ENCODE measurements around the gene TNRC18. TPM values are rescaled to one million over a fixed set of nuclear protein-coding genes. Genes with fewer than 3 reads are reported as not detected.
"Not testable (repeated sequence)": the region's sequence is repeated elsewhere in the genome, so short reads cannot be mapped to it uniquely, and the experiment has no call there.

Gene TNRC18
- total and polyA plus RNA-seq, 2 donors (not counting 3 experiments of a cell fraction or from before 2014, with no cell fraction given), result 14.8 to 64.6 TPM

DNA sequence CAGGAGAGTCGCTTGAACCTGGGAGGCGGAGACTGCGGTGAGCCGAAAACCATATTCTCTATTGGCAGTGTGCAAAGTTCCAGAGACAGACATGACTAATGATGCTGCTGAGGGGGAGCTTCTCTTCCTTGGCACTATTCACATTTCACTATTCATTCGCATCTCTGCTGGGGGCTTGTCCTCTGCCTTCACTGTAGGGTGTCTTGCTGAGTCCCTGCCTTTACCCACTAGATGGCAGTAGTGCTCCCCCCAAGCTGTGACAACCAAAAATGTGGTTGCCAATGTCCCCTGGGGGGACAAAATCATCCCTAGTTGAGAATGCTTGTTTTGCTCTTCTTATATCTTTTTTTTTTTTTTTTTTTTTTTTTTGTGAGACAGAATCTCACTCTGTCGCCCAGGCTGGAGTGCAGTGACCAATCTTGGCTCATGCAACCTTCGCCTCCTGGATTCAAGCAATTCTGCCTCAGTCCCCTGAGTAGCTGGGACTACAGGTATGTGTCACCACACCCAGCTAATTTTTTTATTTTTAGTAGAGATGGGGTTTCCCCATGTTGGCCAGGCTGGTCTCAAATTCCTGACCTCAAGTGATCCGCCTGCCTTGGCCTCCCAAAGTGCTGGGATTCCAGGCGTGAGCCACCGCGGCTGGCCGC lies 57.5 kb downstream of the TNRC18 start:
- H3K4me2 ChIP-seq (ENCODE audit: insufficient read depth, low read length); dilution Hi-C loops (cut with MboI; ENCODE audit: extremely low pct_ligation_motif_present, low sequenced_read_pairs); H3K4me1 ChIP-seq (ENCODE audit: control insufficient read depth, extremely low read depth, insufficient read depth, low read length); H3K27ac ChIP-seq (ENCODE audit: insufficient read depth, low read depth, low read length); H3K27me3 ChIP-seq (ENCODE audit: control insufficient read depth in 2 of 2, insufficient read depth in 2 of 2, low read length in 2 of 2); H2AFZ ChIP-seq (ENCODE audit: low read depth, low read length); H4K20me1 ChIP-seq (replicated peaks; ENCODE audit: control insufficient read depth, extremely low read depth, insufficient read depth, low read length); H3K9me3 ChIP-seq (replicated peaks; ENCODE audit: control insufficient read depth, insufficient read depth, low read length); H3K9me1 ChIP-seq (replicated peaks; ENCODE audit: control insufficient read depth, extremely low read depth, insufficient read depth, low read length); H3K9ac ChIP-seq (replicated peaks; ENCODE audit: extremely low read depth, insufficient read depth, low read length); H3K4me3 ChIP-seq (replicated peaks in 1 of 3; ENCODE audit: insufficient read depth in 1 of 3, low read depth in 1 of 3, low read length in 3 of 3); BruUV-seq (replicated peaks): not testable (repeated sequence)
- intact Hi-C loops (cut with micrococcal nuclease), result loop anchor here (1.0 to 2.0 kb wide), 3 partner anchors 59 to 126 kb away; no protein-coding TSS in a partner anchor
- ChIA-PET CTCF (interaction anchor here (0.6 to 3.8 kb wide), 29 partner anchors 9 to 314 kb away, joined by 3 to 46 read pairs (median 5); partner anchors contain the start of gene TNRC18), POLR2A (interaction anchor here (0.6 kb wide), 1 partner anchor 34 kb away, joined by 3 read pairs; no protein-coding TSS in a partner anchor)
- FAIRE-seq, result peak; percentile 86
- DNase-seq (ENCODE audit: low read depth, low spot score), result peak; percentile 61
- Histone ChIP-seq H3K79me2 (ENCODE audit: control insufficient read depth, insufficient read depth, low read length) (peaks cover 11% of the 10 kb centered on the region), H3K36me3 (ENCODE audit: control insufficient read depth in 2 of 2, extremely low read depth in 1 of 2, insufficient read depth in 2 of 2, low read length in 2 of 2) (peaks cover 0 to 28% of the 10 kb centered on the region in 2 experiments)
- TF ChIP-seq, protein P1, sequence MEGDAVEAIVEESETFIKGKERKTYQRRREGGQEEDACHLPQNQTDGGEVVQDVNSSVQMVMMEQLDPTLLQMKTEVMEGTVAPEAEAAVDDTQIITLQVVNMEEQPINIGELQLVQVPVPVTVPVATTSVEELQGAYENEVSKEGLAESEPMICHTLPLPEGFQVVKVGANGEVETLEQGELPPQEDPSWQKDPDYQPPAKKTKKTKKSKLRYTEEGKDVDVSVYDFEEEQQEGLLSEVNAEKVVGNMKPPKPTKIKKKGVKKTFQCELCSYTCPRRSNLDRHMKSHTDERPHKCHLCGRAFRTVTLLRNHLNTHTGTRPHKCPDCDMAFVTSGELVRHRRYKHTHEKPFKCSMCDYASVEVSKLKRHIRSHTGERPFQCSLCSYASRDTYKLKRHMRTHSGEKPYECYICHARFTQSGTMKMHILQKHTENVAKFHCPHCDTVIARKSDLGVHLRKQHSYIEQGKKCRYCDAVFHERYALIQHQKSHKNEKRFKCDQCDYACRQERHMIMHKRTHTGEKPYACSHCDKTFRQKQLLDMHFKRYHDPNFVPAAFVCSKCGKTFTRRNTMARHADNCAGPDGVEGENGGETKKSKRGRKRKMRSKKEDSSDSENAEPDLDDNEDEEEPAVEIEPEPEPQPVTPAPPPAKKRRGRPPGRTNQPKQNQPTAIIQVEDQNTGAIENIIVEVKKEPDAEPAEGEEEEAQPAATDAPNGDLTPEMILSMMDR (IDR thresholded peaks at IDR 0.05; ENCODE audit: extremely low read depth in 1 of 2, insufficient read depth in 1 of 2, low read depth in 1 of 2, low read length in 2 of 2), result peak; percentile 78 to 86

DNA sequence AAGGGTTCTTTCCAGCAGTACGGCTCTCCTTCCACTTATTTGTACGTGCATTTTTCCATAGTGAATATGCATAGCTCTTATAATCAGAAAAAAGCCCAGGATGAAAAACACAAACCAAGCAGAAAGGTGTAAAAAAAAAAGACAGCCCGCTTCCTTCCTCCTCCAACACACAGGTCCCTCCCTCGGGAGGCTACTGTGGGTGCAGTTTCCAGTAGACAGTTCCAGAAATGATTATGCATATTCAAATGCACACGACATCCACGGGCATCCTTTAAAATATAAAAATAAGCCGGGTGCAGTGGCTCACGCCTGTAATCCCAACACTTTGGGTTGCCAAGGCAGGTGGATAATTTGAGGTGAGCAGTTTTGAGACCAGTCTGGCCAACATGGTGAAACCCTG lies 59.9 kb downstream of the TNRC18 start:
- no peaks in the 10 kb centered on the region for H3K4me1 ChIP-seq (ENCODE audit: control insufficient read depth, extremely low read depth, insufficient read depth, low read length)
- no peak overlapping the region for H3K4me3 ChIP-seq (replicated peaks in 1 of 3; ENCODE audit: insufficient read depth in 1 of 3, low read depth in 1 of 3, low read length in 3 of 3)
- peaks cover 0 to 20% of the 10 kb centered on the region in 2 experiments for H3K36me3 ChIP-seq (ENCODE audit: control insufficient read depth in 2 of 2, extremely low read depth in 1 of 2, insufficient read depth in 2 of 2, low read length in 2 of 2)
- no peak overlapping the region for H3K27ac ChIP-seq (ENCODE audit: insufficient read depth, low read depth, low read length)
- dilution Hi-C loops (cut with MboI; ENCODE audit: extremely low pct_ligation_motif_present, low sequenced_read_pairs), result no loop called here
- H4K20me1 ChIP-seq (replicated peaks; ENCODE audit: control insufficient read depth, extremely low read depth, insufficient read depth, low read length), result no peaks in the 10 kb centered on the region
- no peak overlapping the region for H3K9ac ChIP-seq (replicated peaks; ENCODE audit: extremely low read depth, insufficient read depth, low read length)
- intact Hi-C loops (cut with micrococcal nuclease), result no loop called here
- ChIA-PET CTCF (interaction anchor here (1.0 to 3.8 kb wide), 5 partner anchors 9 to 314 kb away, joined by 3 to 46 read pairs (median 4); no protein-coding TSS in a partner anchor), POLR2A (interaction anchor here (0.7 kb wide), 1 partner anchor 65 kb away, joined by 5 read pairs; no protein-coding TSS in a partner anchor)
- H3K79me2 ChIP-seq (ENCODE audit: control insufficient read depth, insufficient read depth, low read length), result peaks cover 11% of the 10 kb centered on the region
- TF ChIP-seq JUN (IDR thresholded peaks at IDR 0.05; ENCODE audit: borderline replicate concordance, insufficient read depth, insufficient read length, low read depth) (no peak), EZH2 (IDR thresholded peaks at IDR 0.05; ENCODE audit: borderline replicate concordance, low read depth, low read length, severe bottlenecking) (no peak)
- TF ChIP-seq, protein P1 (IDR thresholded peaks at IDR 0.05; ENCODE audit: extremely low read depth in 1 of 2, insufficient read depth in 1 of 2, low read depth in 1 of 2, low read length in 2 of 2), result no peak
- DNase-seq (ENCODE audit: low read depth, low spot score) (no peak), FAIRE-seq (no peak)
- no TSS peak for BruUV-seq (replicated peaks)
- H3K27me3 ChIP-seq (ENCODE audit: control insufficient read depth in 2 of 2, insufficient read depth in 2 of 2, low read length in 2 of 2), result no peaks in the 10 kb centered on the region
- no peak overlapping the region for H2AFZ ChIP-seq (ENCODE audit: low read depth, low read length)
- H3K9me3 ChIP-seq (replicated peaks; ENCODE audit: control insufficient read depth, insufficient read depth, low read length), result no peaks in the 10 kb centered on the region
- H3K4me2 ChIP-seq (ENCODE audit: insufficient read depth, low read length), result no peak overlapping the region
- H3K9me1 ChIP-seq (replicated peaks; ENCODE audit: control insufficient read depth, extremely low read depth, insufficient read depth, low read length), result no peaks in the 10 kb centered on the region
